NCI-H526 treated with DMSO at 0.1 percent for 48 hours (cell line): ENCODE results near the gene CUL2.
"Not testable (repeated sequence)": the region's sequence is repeated elsewhere in the genome, so short reads cannot be mapped to it uniquely, and the experiment has no call there.

Experiments used
- DNase-seq: peaks from one replicate; lab custom pipeline; 2025; lab: John Stamatoyannopoulos, UW

The CUL2 gene

GRCh38 chr10:35090162-35090954, at the start of gene CUL2:
TSS of gene CUL2 (minus strand) at chr10:35090341. CDS start at chr10:35071317, 19,024 bp downstream.
- peak; percentile 77 for DNase-seq

- DNase-seq = no peak
Observed at GRCh38 chr10:35136263-35136815, 46.2 kb upstream of the CUL2 start.

- DNase-seq = no peak
Observed at GRCh38 chr10:35135861-35136260, 45.7 kb upstream of the CUL2 start.

DNA sequence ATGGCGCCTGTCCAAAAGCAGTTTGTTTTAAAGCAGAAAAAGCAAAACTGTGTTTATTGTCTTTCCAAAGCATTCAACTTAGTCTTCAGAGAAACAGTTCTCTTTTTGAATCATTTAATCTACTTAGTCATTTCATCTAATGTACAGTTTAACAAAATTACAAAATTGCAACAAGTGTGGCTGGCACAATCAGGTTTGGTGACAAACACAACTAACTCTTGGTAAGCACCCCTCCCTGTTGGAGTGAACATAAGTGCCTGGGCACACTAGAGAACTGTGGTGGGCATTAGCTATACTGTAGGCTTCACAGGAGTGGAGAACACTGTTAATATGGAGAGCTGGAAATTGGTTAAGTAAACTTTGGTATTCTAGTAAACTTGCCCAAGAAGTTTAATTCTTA, 43.4 kb upstream of the CUL2 start:
- DNase-seq = no peak

- DNase-seq = no peak
Observed at GRCh38 chr10:35132727-35133126, 42.6 kb upstream of the CUL2 start.

GRCh38 chr10:35130663-35131062, 40.5 kb upstream of the CUL2 start:
- peak; percentile 10 for DNase-seq

GRCh38 chr10:35129185-35129674, 39.1 kb upstream of the CUL2 start:
- DNase-seq = no peak

DNA sequence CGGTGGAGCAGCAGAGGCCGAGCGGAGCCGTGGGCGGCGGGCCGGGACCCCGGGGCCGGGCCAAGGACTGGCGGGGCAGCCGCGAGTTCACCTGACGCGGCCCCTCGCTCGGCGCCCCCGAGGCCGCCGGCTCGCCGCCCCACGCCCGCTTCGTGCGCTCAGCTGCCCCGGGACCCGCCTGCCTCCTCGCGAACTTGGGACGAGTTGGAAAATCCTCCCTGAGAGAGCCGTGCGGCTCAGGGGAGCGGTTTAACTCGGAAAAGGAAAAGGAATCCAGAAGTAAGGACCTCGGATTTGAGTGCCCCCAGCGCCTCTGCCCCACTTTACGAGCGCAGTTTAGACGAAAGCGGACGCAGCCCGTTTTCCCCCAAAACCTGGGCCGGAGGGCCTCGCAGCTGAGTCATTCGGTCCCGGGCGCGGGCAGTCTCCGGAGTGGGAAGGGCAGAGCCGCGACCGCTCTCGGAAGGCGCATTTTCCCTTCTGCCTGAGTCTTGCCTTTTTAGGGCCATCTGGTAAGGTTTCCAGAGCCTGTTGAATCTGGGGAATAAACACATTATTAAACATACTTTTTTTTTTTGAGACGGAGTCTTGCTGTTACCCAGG, 37.2 kb upstream of the CUL2 start:
- DNase-seq = no peak

DNA sequence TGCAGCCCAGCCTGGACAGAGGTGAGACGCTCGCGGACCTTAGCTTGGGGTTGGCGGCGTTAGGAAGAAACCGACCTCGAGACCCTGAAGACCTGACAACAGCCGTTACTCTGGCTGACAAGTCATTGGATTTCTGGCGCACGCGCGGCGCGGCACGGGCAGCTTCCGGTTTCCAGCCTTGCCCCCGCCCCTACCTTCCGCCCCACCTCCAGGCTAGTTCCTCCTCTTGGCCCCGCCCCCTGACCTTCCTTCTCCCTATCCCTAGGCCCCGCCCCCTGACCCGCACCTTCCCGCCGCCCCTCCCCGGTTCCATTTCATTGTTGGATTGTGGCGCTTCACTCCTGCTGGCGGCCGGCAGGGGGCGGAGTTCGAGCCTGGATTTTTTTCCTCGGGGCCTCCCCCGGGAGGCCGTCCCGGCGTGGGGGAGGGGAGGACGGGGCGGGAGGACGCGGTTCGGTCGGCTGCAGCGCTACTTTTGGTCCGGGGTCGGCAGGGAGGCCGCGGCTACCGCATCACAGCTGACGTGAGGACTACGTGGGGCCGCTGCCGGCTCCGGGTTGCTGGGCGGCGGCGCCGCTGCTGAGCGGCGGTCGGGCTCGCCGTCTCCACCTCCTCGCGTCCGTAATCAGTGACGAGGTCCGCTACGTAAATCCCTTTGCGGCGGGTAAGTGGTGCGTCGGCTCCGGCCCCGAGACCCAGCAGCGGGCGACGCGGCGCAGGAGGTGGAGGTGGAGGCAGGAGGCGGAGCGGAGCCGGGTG, 36.6 kb upstream of the CUL2 start, which contains the start of gene CREM:
TSS of gene CREM (plus strand) at position 317 of the 759 bp plus-strand sequence. CDS start 10,990 bp downstream, outside the sequence.
- DNase-seq = peak; percentile 87

- no peak for DNase-seq
Observed at GRCh38 chr10:35126062-35126529, 36.0 kb upstream of the CUL2 start.

- no peak for DNase-seq
Observed at GRCh38 chr10:35124540-35124939, 34.4 kb upstream of the CUL2 start.

DNA sequence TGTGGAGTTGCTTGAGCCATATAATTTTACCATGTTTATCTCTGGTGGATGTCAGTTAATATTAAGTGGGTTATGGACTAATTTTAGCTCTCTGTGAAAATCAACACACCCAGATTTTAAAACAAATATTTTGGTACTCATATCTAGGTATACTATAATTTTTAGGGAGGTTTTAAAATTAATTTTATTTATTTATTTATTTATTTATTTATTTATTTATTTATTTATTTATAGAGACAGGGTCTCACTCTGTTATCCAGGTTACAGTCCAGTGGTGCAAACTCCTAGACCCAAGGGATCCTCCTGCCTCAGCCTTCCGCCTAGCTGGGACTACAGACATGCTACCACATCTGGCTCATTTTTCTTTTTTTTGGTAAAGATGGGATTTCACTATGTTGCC, 29.2 kb upstream of the CUL2 start:
- no peak for DNase-seq

DNA sequence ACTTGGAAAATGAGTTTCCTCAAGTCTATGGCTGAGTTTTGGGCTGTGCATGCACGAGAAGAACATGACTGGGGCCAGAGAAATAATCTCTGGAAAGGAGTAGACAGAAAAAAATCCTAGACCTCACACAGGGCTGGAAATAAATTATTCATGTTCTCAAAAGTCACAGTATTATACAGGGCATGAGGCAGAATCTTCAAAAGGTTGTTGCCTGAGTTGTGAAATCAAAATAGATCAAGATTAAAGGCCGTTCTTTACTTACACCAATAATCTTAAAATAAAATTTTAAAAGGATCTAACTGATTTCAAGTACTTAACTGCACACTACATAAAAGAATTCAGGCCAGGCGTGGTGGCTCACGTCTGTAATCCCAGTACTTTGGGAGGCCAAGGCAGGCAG, 22.4 kb upstream of the CUL2 start:
- DNase-seq = no peak

DNA sequence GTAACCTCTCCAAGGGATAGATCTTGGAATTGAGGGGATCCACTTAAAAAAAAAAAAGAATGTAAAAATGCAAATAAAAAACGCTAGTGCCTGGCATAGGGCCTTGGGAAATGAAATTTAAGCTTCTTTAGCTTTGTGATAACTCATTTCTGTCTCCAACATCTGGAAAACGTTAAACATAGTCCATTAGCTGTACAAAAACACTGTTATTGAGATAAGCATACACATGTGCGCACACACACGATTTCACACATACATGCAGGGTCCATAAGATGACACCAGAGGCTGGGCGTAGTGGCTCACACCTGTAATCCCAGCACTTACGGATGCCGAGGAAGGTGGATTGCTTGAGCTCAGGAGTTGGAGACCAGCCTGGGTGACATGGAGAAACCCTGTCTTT, 13.7 kb upstream of the CUL2 start:
- DNase-seq = no peak

GRCh38 chr10:35097510-35097909, 7.4 kb upstream of the CUL2 start:
- DNase-seq = no peak

DNA sequence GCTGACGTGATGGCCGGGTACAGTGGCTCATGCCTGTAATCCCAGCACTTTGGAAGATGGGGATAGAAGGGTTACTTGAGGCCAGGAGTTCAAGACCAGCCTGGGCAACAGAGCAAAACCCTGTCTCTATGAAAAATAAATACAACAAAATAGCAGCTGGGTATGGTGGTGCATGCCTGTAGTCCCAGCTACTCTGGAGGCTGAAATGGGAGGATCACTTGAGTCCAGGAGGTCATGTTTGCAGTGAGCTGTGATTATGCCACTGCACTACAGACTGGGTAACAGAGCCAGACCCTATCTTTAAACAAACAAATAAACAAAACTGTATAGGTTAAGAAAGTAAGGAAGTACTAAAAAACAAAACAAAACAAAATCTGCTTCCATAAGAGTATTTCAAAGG, 6.2 kb upstream of the CUL2 start:
- no peak for DNase-seq

DNA sequence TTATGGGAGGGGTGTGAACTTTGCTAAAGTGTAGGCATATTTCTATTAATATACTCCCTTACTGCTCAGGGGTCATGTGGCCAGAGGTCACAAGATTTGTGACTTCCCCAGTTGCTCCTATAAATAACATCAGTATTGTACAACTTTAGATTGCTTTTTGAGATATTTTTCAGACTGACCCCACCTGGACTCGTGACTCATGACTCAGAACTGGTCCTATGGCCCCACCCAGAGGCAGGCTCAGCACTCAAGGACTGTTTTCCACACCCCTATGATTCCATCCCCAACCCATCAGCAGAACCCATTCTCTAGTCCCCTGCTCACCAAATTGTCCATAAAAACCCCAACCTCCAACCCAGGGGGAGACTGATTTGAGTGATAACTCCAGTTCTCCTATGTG, 2.7 kb upstream of the CUL2 start:
- no peak for DNase-seq

DNA sequence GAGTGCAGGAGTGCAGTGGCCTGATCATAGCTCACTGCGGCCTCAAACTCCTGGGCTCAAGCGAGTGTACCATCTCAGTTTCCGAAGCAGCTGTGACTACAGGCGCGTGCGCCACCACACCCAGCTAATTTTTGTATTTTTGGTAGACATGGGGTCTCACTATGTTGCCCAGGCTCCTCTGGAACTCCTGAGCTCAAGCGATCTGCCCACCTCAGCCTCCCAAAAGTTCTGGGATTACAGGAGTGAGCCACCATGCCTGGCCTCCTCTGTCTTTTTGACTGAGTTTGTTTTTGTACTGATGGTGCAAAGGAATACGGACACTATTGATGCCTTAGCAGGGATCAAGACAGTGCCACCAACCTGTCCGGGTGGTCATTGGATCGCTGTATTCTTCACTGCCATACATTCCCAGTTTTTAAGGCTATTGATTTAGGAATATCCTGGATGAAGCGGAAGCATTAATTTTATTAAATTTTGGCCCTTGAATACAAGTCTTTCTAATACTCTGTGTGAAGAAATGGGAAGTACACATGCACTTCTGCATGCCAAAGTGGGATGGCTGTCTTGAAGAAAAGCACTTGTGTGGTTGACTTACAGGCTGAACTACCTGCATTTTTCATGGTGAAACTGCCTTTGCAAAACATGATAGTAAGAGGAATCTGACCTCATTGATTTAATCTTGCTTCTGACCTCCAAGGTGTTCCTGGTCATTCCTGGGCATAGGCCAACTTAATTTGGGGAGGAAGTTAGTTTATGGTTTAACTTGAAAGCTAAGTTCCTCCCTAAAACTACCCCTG, 2.1 kb upstream of the CUL2 start:
- DNase-seq = no peak

DNA sequence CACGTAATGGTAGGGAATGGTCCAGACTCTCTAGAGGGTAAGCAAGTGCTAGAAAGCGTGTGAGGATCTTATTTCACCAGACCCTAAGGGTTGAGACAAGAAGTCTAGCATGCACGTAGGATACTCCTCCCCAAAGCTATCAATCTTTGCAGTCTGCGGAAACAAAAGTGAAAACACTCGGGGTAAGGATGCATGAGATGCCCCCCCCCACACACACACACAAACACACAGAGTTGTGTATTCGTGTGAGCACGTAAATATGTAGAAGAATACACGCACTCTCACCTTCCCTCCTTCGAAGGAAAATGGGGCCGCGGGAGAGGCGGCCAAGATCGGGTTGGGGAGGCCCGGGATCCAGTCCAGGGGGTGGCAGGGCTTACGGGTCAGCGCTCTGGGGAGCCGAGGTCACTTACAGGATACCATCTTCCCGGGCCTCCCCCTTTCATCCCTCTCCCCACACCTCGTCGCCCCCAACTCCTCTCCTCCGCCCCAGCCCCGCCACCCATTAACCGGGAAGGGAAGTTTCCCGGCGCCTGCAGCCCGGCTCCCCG, 455 bp downstream of the CUL2 start:
- DNase-seq = no peak

DNA sequence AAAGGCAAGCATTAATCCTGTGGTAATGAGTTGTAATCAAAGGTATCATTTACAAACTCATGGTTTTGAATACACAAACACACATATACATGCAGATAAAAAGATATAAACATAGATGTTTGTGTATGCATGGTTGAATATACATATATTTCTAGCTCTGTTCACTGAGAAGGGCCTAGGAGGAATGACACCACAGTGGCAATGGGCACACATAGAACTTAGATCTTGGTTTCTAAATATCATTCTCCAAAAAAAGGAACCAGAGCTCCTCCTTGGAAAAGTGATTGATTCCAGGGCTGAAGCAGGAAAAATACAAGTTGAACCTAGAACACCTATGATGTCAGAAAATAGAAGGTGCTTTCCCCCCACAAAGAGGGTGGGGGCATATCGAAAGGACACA, 6.9 kb downstream of the CUL2 start:
- DNase-seq = no peak

GRCh38 chr10:35080261-35080660, 9.9 kb downstream of the CUL2 start:
- DNase-seq = not testable (repeated sequence)
